OCI-LY1 (cell line): ENCODE results near the gene SALL1.

ENCODE experiments used
- H2AFZ ChIP-seq: fragments of 200-600 bp; sonication (generic), shearing (Covaris generic); 2 replicates; pipeline ENCODE4 v1.6.0; 2014; ENCODE audit warnings: antibody characterized with exemption, mild to moderate bottlenecking, low read length
- H3F3A ChIP-seq: fragments of 200-600 bp; sonication (generic), shearing (Covaris generic); 2 replicates; pipeline ENCODE4 v1.6.0; 2014; ENCODE audit warnings: mild to moderate bottlenecking, antibody characterized with exemption, low read length, moderate library complexity; ENCODE audit not compliant: insufficient read depth
- H3K27ac ChIP-seq: fragments of 200-600 bp; sonication (generic); 2 replicates; pipeline ENCODE4 v1.5.1; 2014; ENCODE audit warnings: low read length, mixed run types, mild to moderate bottlenecking, low read depth; ENCODE audit not compliant: poor library complexity, severe bottlenecking
- H3K27me3 ChIP-seq: fragments of 200-600 bp; sonication (generic); 2 replicates; pipeline ENCODE4 v1.6.0; 2014; ENCODE audit warnings: antibody characterized with exemption, mild to moderate bottlenecking, low read length, moderate library complexity; ENCODE audit not compliant: insufficient read depth
- H3K36me3 ChIP-seq: fragments of 200-600 bp; sonication (generic); 2 replicates; pipeline ENCODE4 v1.6.1; 2014; ENCODE audit warnings: mild to moderate bottlenecking, antibody characterized with exemption, low read length, moderate library complexity, mixed read lengths; ENCODE audit not compliant: insufficient read depth
- H3K4me1 ChIP-seq: fragments of 200-600 bp; sonication (generic); 2 replicates; pipeline ENCODE4 v1.5.1; 2014; ENCODE audit warnings: mild to moderate bottlenecking, low read length, moderate library complexity; ENCODE audit not compliant: insufficient read depth, severe bottlenecking
- H3K4me2 ChIP-seq: fragments of 200-600 bp; sonication (generic), shearing (Covaris generic); 2 replicates; pipeline ENCODE4 v1.6.1; 2014; ENCODE audit warnings: low read length
- H3K4me3 ChIP-seq: fragments of 200-600 bp; sonication (generic); 2 replicates; pipeline ENCODE4 v1.5.1; 2014; ENCODE audit warnings: low read length, low read depth, mild to moderate bottlenecking, mixed read lengths; ENCODE audit not compliant: poor library complexity, severe bottlenecking
- H3K79me2 ChIP-seq: fragments of 200-600 bp; shearing (Covaris generic); 2 replicates; pipeline ENCODE4 v1.6.1; 2016; ENCODE audit warnings: mixed run types, low read length, mixed read lengths; ENCODE audit not compliant: insufficient read depth
- H3K9ac ChIP-seq: fragments of 200-600 bp; sonication (generic), shearing (Covaris generic); 2 replicates; pipeline ENCODE4 v1.6.1; 2014; ENCODE audit warnings: mild to moderate bottlenecking, low read length, mixed read lengths
- H3K9me2 ChIP-seq: fragments of 200-600 bp; sonication (generic), shearing (Covaris generic); 2 replicates; pipeline ENCODE4 v1.6.1; 2014; ENCODE audit warnings: low read depth, mild to moderate bottlenecking, low read length, mixed read lengths
- H3K9me3 ChIP-seq: fragments of 200-600 bp; shearing (Covaris generic); 2 replicates; pipeline ENCODE4 v1.6.1; 2014; ENCODE audit warnings: low read length, mixed read lengths
- H4K20me1 ChIP-seq: fragments of 200-600 bp; sonication (generic), shearing (Covaris generic); 2 replicates; pipeline ENCODE4 v1.6.0; 2016; ENCODE audit warnings: mild to moderate bottlenecking, low read length; ENCODE audit not compliant: insufficient read depth
- EZH2 ChIP-seq: fragments of 200-600 bp; sonication (generic), shearing (Covaris generic); IDR thresholded peaks from 2 replicates; pipeline ENCODE4 v1.8.0; 2017; ENCODE audit warnings: borderline replicate concordance, mixed run types, mild to moderate bottlenecking, antibody characterized with exemption, low read length, moderate library complexity, mixed read lengths
- TF ChIP-seq, protein P1 (sequence below): fragments of 200-600 bp; sonication (generic), shearing (Covaris generic); IDR thresholded peaks from 2 replicates; pipeline ENCODE4 v1.5.1; 2017; ENCODE audit warnings: mild to moderate bottlenecking, antibody characterized with exemption, low read length, moderate library complexity, mixed read lengths

The SALL1 gene

DNA sequence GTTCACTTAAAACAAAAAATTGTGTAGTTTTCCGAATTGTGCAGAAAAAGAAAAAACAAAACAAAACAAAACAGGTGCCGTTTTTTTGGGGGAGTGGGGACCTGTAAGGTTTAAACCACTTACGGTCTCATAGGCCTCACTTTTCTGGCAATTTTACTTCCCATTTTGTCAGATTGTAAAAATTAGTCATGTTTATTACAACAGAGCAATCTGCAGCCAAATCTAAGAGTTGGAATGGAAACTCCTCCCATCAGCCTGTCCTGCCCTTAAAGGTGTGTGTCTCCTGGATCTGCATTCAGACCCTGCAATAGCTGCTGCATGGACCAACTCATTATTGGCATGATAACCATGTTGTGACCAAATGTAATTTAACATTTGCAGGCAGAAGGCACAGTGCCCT, 8.2 kb upstream of the SALL1 start:
- Histone ChIP-seq H3K9me2 (no peaks in the 10 kb centered on the region), H3K4me3 (no peak overlapping the region), H3K9me3 (no peaks in the 10 kb centered on the region), H3K4me1 (no peaks in the 10 kb centered on the region), H3K27ac (no peak overlapping the region), H4K20me1 (no peaks in the 10 kb centered on the region), H3K4me2 (no peak overlapping the region), H3K79me2 (no peaks in the 10 kb centered on the region), H3F3A (no peaks in the 10 kb centered on the region), H3K27me3 (no peaks in the 10 kb centered on the region), H2AFZ (no peak overlapping the region), H3K36me3 (no peaks in the 10 kb centered on the region), H3K9ac (no peak overlapping the region)
- TF ChIP-seq, protein P1, sequence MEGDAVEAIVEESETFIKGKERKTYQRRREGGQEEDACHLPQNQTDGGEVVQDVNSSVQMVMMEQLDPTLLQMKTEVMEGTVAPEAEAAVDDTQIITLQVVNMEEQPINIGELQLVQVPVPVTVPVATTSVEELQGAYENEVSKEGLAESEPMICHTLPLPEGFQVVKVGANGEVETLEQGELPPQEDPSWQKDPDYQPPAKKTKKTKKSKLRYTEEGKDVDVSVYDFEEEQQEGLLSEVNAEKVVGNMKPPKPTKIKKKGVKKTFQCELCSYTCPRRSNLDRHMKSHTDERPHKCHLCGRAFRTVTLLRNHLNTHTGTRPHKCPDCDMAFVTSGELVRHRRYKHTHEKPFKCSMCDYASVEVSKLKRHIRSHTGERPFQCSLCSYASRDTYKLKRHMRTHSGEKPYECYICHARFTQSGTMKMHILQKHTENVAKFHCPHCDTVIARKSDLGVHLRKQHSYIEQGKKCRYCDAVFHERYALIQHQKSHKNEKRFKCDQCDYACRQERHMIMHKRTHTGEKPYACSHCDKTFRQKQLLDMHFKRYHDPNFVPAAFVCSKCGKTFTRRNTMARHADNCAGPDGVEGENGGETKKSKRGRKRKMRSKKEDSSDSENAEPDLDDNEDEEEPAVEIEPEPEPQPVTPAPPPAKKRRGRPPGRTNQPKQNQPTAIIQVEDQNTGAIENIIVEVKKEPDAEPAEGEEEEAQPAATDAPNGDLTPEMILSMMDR = no peak

DNA sequence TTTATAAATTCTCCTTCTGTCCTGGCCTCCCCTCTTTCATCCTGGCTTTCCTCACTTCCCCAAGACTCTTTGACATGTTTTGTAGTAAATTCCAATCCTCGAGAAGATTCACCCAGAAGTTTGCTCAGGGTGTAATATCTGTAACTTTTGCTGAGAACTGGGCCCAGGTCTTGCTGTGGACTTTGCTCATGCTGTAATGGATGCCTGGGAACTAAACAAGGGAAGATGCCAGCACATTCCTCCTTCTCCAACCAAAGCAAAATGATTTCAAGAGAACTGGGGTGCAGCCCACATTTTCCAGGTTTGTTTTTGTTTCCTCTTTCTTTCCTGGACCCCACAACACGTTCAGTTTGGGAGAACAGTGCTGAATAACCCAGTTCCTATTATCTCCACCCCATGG, 6.6 kb upstream of the SALL1 start:
- TF ChIP-seq, protein P1 = no peak
- TF ChIP-seq EZH2 = no peak
- no peaks in the 10 kb centered on the region for H4K20me1 ChIP-seq
- no peaks in the 10 kb centered on the region for H3K27me3 ChIP-seq
- H3K9ac ChIP-seq = no peak overlapping the region
- no peaks in the 10 kb centered on the region for H3K4me1 ChIP-seq
- no peaks in the 10 kb centered on the region for H3K79me2 ChIP-seq
- H3K4me2 ChIP-seq = no peak overlapping the region
- no peak overlapping the region for H3K27ac ChIP-seq
- no peak overlapping the region for H3K4me3 ChIP-seq
- no peaks in the 10 kb centered on the region for H3K9me2 ChIP-seq
- H2AFZ ChIP-seq = no peak overlapping the region
- no peaks in the 10 kb centered on the region for H3F3A ChIP-seq
- no peaks in the 10 kb centered on the region for H3K36me3 ChIP-seq
- no peaks in the 10 kb centered on the region for H3K9me3 ChIP-seq

DNA sequence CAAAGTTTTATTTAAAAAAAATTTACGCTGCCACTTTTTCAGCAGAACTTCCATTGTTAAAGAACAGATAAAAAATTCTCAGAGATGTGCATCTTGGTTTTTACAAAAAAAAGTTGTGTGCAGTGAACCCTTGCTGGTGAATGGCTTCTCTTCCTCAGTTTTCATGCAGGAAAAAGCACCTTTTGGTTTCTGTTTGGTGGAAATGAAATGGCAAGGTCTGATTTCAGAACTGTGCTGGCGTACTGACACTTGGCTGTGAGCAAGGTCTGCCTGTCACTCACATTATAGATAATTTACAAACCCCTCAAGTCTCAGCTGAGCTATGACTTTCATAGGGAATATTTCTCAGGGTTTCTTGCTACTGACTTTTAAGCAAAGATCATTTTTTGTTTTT, 5.7 kb upstream of the SALL1 start:
- Histone ChIP-seq H3K9me3 (no peaks in the 10 kb centered on the region), H3K79me2 (no peaks in the 10 kb centered on the region), H3F3A (no peaks in the 10 kb centered on the region), H3K9me2 (no peaks in the 10 kb centered on the region), H3K27ac (no peak overlapping the region), H4K20me1 (no peaks in the 10 kb centered on the region), H3K4me1 (no peaks in the 10 kb centered on the region), H3K36me3 (no peaks in the 10 kb centered on the region), H3K4me2 (no peak overlapping the region), H2AFZ (no peak overlapping the region), H3K4me3 (no peak overlapping the region), H3K27me3 (no peaks in the 10 kb centered on the region), H3K9ac (no peak overlapping the region)
- TF ChIP-seq, protein P1 = no peak
- TF ChIP-seq EZH2 = no peak
